MCF 10A (cell line): ENCODE data around the gene AHCYL2. TPM values are rescaled to one million over a fixed set of nuclear protein-coding genes. Genes with fewer than 3 reads are reported as not detected.
A peak's percentile ranks its signal among the peaks of the same experiment; 100 is the strongest.
"Not testable (repeated sequence)": the region's sequence is repeated elsewhere in the genome, so short reads cannot be mapped to it uniquely, and the experiment has no call there.

Experiments
- BruUV-seq: library from RNA; stranded (reverse); fragments of 400-500 nt; replicated peaks from 2 replicates; lab custom pipeline; 2021; lab: Mats Ljungman, UMichigan
- CTCF ChIA-PET: fragments of 300-600 bp; sonication (Branson Sonifier 250); formaldehyde crosslinking; extraction: SDS; loops from one replicate; lab custom pipeline; 2021; ENCODE audit warnings: antibody characterized with exemption, inconsistent platforms; lab: Yijun Ruan, JAX
- POLR2A ChIA-PET: fragments of 300-600, 350-650 bp; sonication (Branson Sonifier 250); formaldehyde crosslinking; extraction: SDS; loops from one replicate; lab custom pipeline; 2020; ENCODE audit warnings: antibody characterized with exemption, inconsistent platforms; lab: Yijun Ruan, JAX
- DNase-seq: peaks from one replicate; pipeline ENCODE4 v3.0.0-alpha.2; 2018; ENCODE audit not compliant: unreplicated experiment
- H3K27ac Mint-ChIP-seq: one replicate; pipeline ENCODE4 v1.8.0; 2022; ENCODE audit warnings: mild to moderate bottlenecking, low read depth, mixed read lengths; ENCODE audit not compliant: unreplicated experiment
- H3K27me3 Mint-ChIP-seq: one replicate; pipeline ENCODE4 v1.8.0; 2022; ENCODE audit warnings: mixed read lengths; ENCODE audit not compliant: insufficient read depth, unreplicated experiment
- H3K36me3 Mint-ChIP-seq: one replicate; pipeline ENCODE4 v1.8.0; 2022; ENCODE audit warnings: mild to moderate bottlenecking, moderate library complexity, mixed read lengths; ENCODE audit not compliant: insufficient read depth, unreplicated experiment
- H3K4me1 Mint-ChIP-seq: one replicate; pipeline ENCODE4 v1.8.0; 2022; ENCODE audit warnings: mixed read lengths; ENCODE audit not compliant: insufficient read depth, unreplicated experiment
- H3K4me3 Mint-ChIP-seq: one replicate; pipeline ENCODE4 v1.8.0; 2022; ENCODE audit warnings: mild to moderate bottlenecking, moderate library complexity, mixed read lengths; ENCODE audit not compliant: unreplicated experiment
- H3K9me3 Mint-ChIP-seq: one replicate; pipeline ENCODE4 v1.8.0; 2022; ENCODE audit warnings: mixed read lengths; ENCODE audit not compliant: unreplicated experiment
- intact Hi-C: fragments of 100-400 bp; cut with micrococcal nuclease; formaldehyde crosslinking; loops from 2 replicates; pipeline ENCODE4 v1.14.1; 2022
- total RNA-seq: library from RNA; stranded (reverse); gene quantifications from 2 replicates; pipeline ENCODE4 v1.2.3, GENCODE V29; 2022
- TF ChIP-seq, protein P1 (sequence below): fragments of 200-600 bp; IDR thresholded peaks from one replicate; pipeline ENCODE4 v1.8.0; 2022; ENCODE audit warnings: antibody characterized with exemption, mild to moderate bottlenecking; ENCODE audit not compliant: unreplicated experiment

AHCYL2 gene
- total RNA-seq, 1 experiment from 2014 or later = 12.8 TPM

DNA sequence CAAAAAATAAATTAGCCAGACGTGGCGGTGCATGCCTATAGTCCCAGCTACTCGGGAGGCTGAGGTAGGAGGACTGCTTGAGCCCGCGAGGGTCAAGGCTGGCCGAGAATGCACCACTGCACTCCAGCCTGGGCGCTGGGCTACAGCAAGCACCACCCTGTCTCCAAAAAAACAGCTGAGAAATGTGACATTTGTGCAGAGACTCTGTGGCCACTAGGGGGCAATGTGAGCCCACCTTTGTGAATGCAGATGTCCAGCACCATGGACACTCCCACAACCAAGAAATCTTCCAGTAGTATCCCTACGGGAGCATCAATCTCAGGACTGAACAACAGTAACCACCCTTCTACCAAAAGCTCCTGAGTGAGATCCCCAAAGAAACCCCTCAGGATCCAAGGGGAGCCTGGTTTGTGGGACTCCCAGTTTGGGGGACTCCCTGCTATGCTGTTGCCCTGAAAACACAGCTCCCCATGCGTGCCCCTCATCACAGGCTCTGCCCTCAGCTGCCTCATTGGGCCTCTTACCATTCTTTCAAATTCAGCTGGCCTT lies 6.2 kb upstream of the AHCYL2 start:
- POLR2A ChIA-PET = interaction anchor here (0.9 to 2.3 kb wide), 4 partner anchors 69 to 114 kb away, joined by 3 to 17 read pairs (median 5); no protein-coding TSS in a partner anchor
- intact Hi-C loops = loop anchor here (1.0 to 10.0 kb wide), 7 partner anchors 53 to 426 kb away; no protein-coding TSS in a partner anchor
- no peak overlapping the region for H3K4me3 Mint-ChIP-seq
- no peaks in the 10 kb centered on the region for H3K9me3 Mint-ChIP-seq
- H3K4me1 Mint-ChIP-seq = no peaks in the 10 kb centered on the region
- no peak overlapping the region for H3K27ac Mint-ChIP-seq
- CTCF ChIA-PET = interaction anchor here (0.5 to 12.3 kb wide), 83 partner anchors 9 to 537 kb away, joined by 3 to 176 read pairs (median 4); no protein-coding TSS in a partner anchor
- no peaks in the 10 kb centered on the region for H3K36me3 Mint-ChIP-seq
- H3K27me3 Mint-ChIP-seq = no peaks in the 10 kb centered on the region
- no TSS peak for BruUV-seq
- TF ChIP-seq, protein P1, sequence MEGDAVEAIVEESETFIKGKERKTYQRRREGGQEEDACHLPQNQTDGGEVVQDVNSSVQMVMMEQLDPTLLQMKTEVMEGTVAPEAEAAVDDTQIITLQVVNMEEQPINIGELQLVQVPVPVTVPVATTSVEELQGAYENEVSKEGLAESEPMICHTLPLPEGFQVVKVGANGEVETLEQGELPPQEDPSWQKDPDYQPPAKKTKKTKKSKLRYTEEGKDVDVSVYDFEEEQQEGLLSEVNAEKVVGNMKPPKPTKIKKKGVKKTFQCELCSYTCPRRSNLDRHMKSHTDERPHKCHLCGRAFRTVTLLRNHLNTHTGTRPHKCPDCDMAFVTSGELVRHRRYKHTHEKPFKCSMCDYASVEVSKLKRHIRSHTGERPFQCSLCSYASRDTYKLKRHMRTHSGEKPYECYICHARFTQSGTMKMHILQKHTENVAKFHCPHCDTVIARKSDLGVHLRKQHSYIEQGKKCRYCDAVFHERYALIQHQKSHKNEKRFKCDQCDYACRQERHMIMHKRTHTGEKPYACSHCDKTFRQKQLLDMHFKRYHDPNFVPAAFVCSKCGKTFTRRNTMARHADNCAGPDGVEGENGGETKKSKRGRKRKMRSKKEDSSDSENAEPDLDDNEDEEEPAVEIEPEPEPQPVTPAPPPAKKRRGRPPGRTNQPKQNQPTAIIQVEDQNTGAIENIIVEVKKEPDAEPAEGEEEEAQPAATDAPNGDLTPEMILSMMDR = peak; percentile 85
- peak; percentile 91 for DNase-seq

- not testable (repeated sequence) for H3K27me3 Mint-ChIP-seq
Measured at GRCh38 chr7:129219166-129219565, 5.7 kb upstream of the AHCYL2 start.

GRCh38 chr7:129222064-129222463 lies 2.8 kb upstream of the AHCYL2 start:
- Mint-ChIP-seq H3K27me3 (no peaks in the 10 kb centered on the region), H3K27ac (no peak overlapping the region), H3K36me3 (no peaks in the 10 kb centered on the region), H3K4me1 (peaks cover 11% of the 10 kb centered on the region), H3K4me3 (no peak overlapping the region), H3K9me3 (no peaks in the 10 kb centered on the region)
- no TSS peak for BruUV-seq
- DNase-seq = no peak
- intact Hi-C loops = no loop called here
- ChIA-PET CTCF (interaction anchor here (0.6 to 12.3 kb wide), 9 partner anchors 13 to 385 kb away, joined by 3 to 176 read pairs (median 7); no protein-coding TSS in a partner anchor), POLR2A (interaction anchor here (0.8 kb wide), 1 partner anchor 128 kb away, joined by 4 read pairs; no protein-coding TSS in a partner anchor)
- TF ChIP-seq, protein P1 = no peak

More at GRCh38 chr7:129219166-129219565, 5.7 kb upstream of the AHCYL2 start:
- H3K27ac Mint-ChIP-seq, DNase-seq, H3K36me3 Mint-ChIP-seq, H3K4me1 Mint-ChIP-seq, BruUV-seq, H3K4me3 Mint-ChIP-seq, H3K9me3 Mint-ChIP-seq: not testable (repeated sequence)
- ChIA-PET CTCF (interaction anchor here (0.6 to 12.3 kb wide), 62 partner anchors 8 to 428 kb away, joined by 3 to 176 read pairs (median 5); no protein-coding TSS in a partner anchor), POLR2A (interaction anchor here (0.9 to 2.3 kb wide), 4 partner anchors 68 to 113 kb away, joined by 3 to 17 read pairs (median 5); no protein-coding TSS in a partner anchor)
- intact Hi-C loops = loop anchor here (2.0 to 10.0 kb wide), 4 partner anchors 158 to 426 kb away; no protein-coding TSS in a partner anchor

- peak overlapping the region; percentile 94 for H3K4me3 Mint-ChIP-seq
- BruUV-seq = no TSS peak
- POLR2A ChIA-PET = interaction anchor here (0.8 to 2.5 kb wide), 12 partner anchors 10 to 243 kb away, joined by 3 to 24 read pairs (median 4); partner anchors contain the start of gene STRIP2
- CTCF ChIA-PET = interaction anchor here (0.6 to 12.3 kb wide), 10 partner anchors 46 to 801 kb away, joined by 3 to 176 read pairs (median 6); no protein-coding TSS in a partner anchor
- intact Hi-C loops = no loop called here
- TF ChIP-seq, protein P1 = no peak
- no peaks in the 10 kb centered on the region for H3K9me3 Mint-ChIP-seq
- H3K27ac Mint-ChIP-seq = peak overlapping the region; percentile 100
- DNase-seq = peak; percentile 52
- peaks cover 11% of the 10 kb centered on the region for H3K4me1 Mint-ChIP-seq
- H3K36me3 Mint-ChIP-seq = no peaks in the 10 kb centered on the region
- no peaks in the 10 kb centered on the region for H3K27me3 Mint-ChIP-seq
Measured at GRCh38 chr7:129225206-129225930, 538 bp downstream of the AHCYL2 start.
